H9 (cell line): ENCODE measurements around the gene TLK1. TPM values are rescaled to one million over a fixed set of nuclear protein-coding genes. Genes with fewer than 3 reads are reported as not detected.

Experiments used
- DNase-seq: peaks from one replicate; pipeline ENCODE4 v3.0.0-alpha.2; 2017
- H2AFZ ChIP-seq: one replicate; pipeline ENCODE4 v1.6.1; 2013; ENCODE audit warnings: mild to moderate bottlenecking, low read length, control low read depth, moderate library complexity
- H2AK5ac ChIP-seq: 2 replicates; pipeline ENCODE4 v1.6.1; 2013; ENCODE audit warnings: low read length, control low read depth, mixed read lengths; ENCODE audit not compliant: insufficient read length
- H2BK120ac ChIP-seq: one replicate; pipeline ENCODE4 v1.6.1; 2013; ENCODE audit warnings: low read depth, mild to moderate bottlenecking, low read length, control low read depth, inconsistent platforms; ENCODE audit not compliant: poor library complexity, severe bottlenecking
- H2BK12ac ChIP-seq: 2 replicates; pipeline ENCODE4 v1.6.1; 2013; ENCODE audit warnings: low read length, control low read depth, mixed read lengths, low read depth; ENCODE audit not compliant: insufficient read length
- H2BK15ac ChIP-seq: 2 replicates; pipeline ENCODE4 v1.6.1; 2013; ENCODE audit warnings: low read depth, low read length, control low read depth
- H2BK20ac ChIP-seq: one replicate; pipeline ENCODE4 v1.6.1; 2013; ENCODE audit warnings: low read depth, mild to moderate bottlenecking, low read length, control low read depth, inconsistent platforms; ENCODE audit not compliant: poor library complexity, severe bottlenecking
- H2BK5ac ChIP-seq: 2 replicates; pipeline ENCODE4 v1.6.1; 2013; ENCODE audit warnings: low read length, control low read depth, mixed read lengths; ENCODE audit not compliant: insufficient read length
- H3K14ac ChIP-seq: 2 replicates; pipeline ENCODE4 v1.6.1; 2013; ENCODE audit warnings: low read length, control low read depth; ENCODE audit not compliant: insufficient read depth
- H3K18ac ChIP-seq: 2 replicates; pipeline ENCODE4 v1.6.1; 2013; ENCODE audit warnings: low read depth, mild to moderate bottlenecking, mixed read lengths, low read length, control low read depth; ENCODE audit not compliant: insufficient read length
- H3K23ac ChIP-seq: 2 replicates; pipeline ENCODE4 v1.6.1; 2013; ENCODE audit warnings: low read length, control low read depth, mixed read lengths, low read depth; ENCODE audit not compliant: insufficient read length
- H3K23me2 ChIP-seq: 2 replicates; pipeline ENCODE4 v1.6.1; 2013; ENCODE audit warnings: low read depth, mild to moderate bottlenecking, mixed read lengths, low read length, control low read depth; ENCODE audit not compliant: insufficient read length, poor library complexity, severe bottlenecking
- H3K27ac ChIP-seq: 2 replicates; pipeline ENCODE4 v1.5.1; 2013; ENCODE audit warnings: low read length, control low read depth, mixed read lengths, low read depth; ENCODE audit not compliant: insufficient read length
- H3K27me3 ChIP-seq: 2 replicates; pipeline ENCODE4 v1.6.1; 2013; ENCODE audit warnings: low read length, control low read depth, inconsistent platforms; ENCODE audit not compliant: insufficient read depth
- H3K4ac ChIP-seq: 2 replicates; pipeline ENCODE4 v1.6.1; 2013; ENCODE audit warnings: low read depth, mild to moderate bottlenecking, control low read depth, inconsistent platforms, low read length, moderate library complexity
- H3K4me1 ChIP-seq: 2 replicates; pipeline ENCODE4 v1.6.1; 2013; ENCODE audit warnings: low read length, control low read depth, inconsistent platforms; ENCODE audit not compliant: insufficient read depth
- H3K4me2 ChIP-seq: 2 replicates; pipeline ENCODE4 v1.6.1; 2013; ENCODE audit warnings: low read length, control low read depth, mixed read lengths; ENCODE audit not compliant: insufficient read length, insufficient read depth
- H3K56ac ChIP-seq: 2 replicates; pipeline ENCODE4 v1.6.1; 2013; ENCODE audit warnings: low read depth, mild to moderate bottlenecking, mixed read lengths, low read length, control low read depth; ENCODE audit not compliant: insufficient read length
- H3K79me1 ChIP-seq: 2 replicates; pipeline ENCODE4 v1.6.1; 2013; ENCODE audit warnings: low read depth, mild to moderate bottlenecking, moderate library complexity, low read length, control low read depth, inconsistent platforms; ENCODE audit not compliant: insufficient read depth, poor library complexity, severe bottlenecking
- H3K79me2 ChIP-seq: 2 replicates; pipeline ENCODE4 v1.6.1; 2013; ENCODE audit warnings: low read length, control low read depth, inconsistent platforms; ENCODE audit not compliant: insufficient read depth
- H3K9ac ChIP-seq: 2 replicates; pipeline ENCODE4 v1.6.1; 2013; ENCODE audit warnings: low read length, control low read depth, mixed read lengths; ENCODE audit not compliant: insufficient read length; ENCODE audit errors: extremely low read depth
- H3K9me3 ChIP-seq: one replicate; pipeline ENCODE4 v1.6.1; 2013; ENCODE audit warnings: low read depth, low read length, inconsistent platforms; ENCODE audit not compliant: control insufficient read depth
- H3T11ph ChIP-seq: one replicate; pipeline ENCODE4 v1.6.1; 2013; ENCODE audit warnings: mild to moderate bottlenecking, low read length, control low read depth, inconsistent platforms
- H4K20me1 ChIP-seq: one replicate; pipeline ENCODE4 v1.6.1; 2013; ENCODE audit not compliant: control insufficient read depth, insufficient read length, insufficient read depth
- H4K5ac ChIP-seq: 2 replicates; pipeline ENCODE4 v1.6.1; 2013; ENCODE audit warnings: low read depth, mild to moderate bottlenecking, mixed read lengths, low read length, control low read depth; ENCODE audit not compliant: insufficient read length
- H4K8ac ChIP-seq: replicated peaks from 2 replicates; pipeline ENCODE4 v1.6.1; 2013; ENCODE audit warnings: low read length, control low read depth, mixed read lengths, low read depth; ENCODE audit not compliant: insufficient read length
- H4K91ac ChIP-seq: 2 replicates; pipeline ENCODE4 v1.6.1; 2013; ENCODE audit warnings: low read depth, mild to moderate bottlenecking, moderate library complexity, mixed read lengths, low read length, control low read depth; ENCODE audit not compliant: insufficient read length
- H3K27ac Mint-ChIP-seq, 3 experiments: 2 replicates in 2 of 3; 3 replicates in 1 of 3; pipeline ENCODE4 v1.8.0; 2020 to 2021; ENCODE audit warnings: mixed read lengths in 3 of 3, mild to moderate bottlenecking in 1 of 3, moderate library complexity in 1 of 3
- H3K27me3 Mint-ChIP-seq: 2 replicates; pipeline ENCODE4 v1.8.0; 2021; ENCODE audit warnings: low read depth, mild to moderate bottlenecking, moderate library complexity, mixed read lengths
- H3K36me3 Mint-ChIP-seq, 3 experiments: 2 replicates in 2 of 3; 3 replicates in 1 of 3; pipeline ENCODE4 v1.8.0; 2020 to 2021; ENCODE audit warnings: low read depth in 3 of 3, mixed read lengths in 3 of 3; ENCODE audit not compliant: insufficient read depth in 1 of 3
- H3K4me1 Mint-ChIP-seq, 2 experiments: 2 replicates each; pipeline ENCODE4 v1.8.0; 2020; ENCODE audit warnings: mixed read lengths in 2 of 2
- H3K4me3 Mint-ChIP-seq, 2 experiments: 2 replicates in 1 of 2; 3 replicates in 1 of 2; pipeline ENCODE4 v1.8.0; 2020 to 2021; ENCODE audit warnings: mild to moderate bottlenecking in 2 of 2, mixed read lengths in 2 of 2, moderate library complexity in 1 of 2
- H3K9me3 Mint-ChIP-seq, 2 experiments: 2 replicates in 1 of 2; 3 replicates in 1 of 2; pipeline ENCODE4 v1.8.0; 2020; ENCODE audit warnings: mild to moderate bottlenecking in 2 of 2, mixed read lengths in 2 of 2, moderate library complexity in 1 of 2
- CTCF ChIP-seq: fragments of 200-600 bp; sonication (generic); conservative IDR thresholded peaks from 3 replicates; pipeline ENCODE4 v1.8.0; 2021; ENCODE audit warnings: antibody characterized with exemption, mild to moderate bottlenecking
- WGBS: extraction: QIAGEN DNeasy Blood & Tissue Kit; methylation state at CpG from one replicate; pipeline ENCODE4 v1.1.7; 2013; ENCODE audit warnings: missing lambda C conversion rate, low lambda C conversion rate, mixed read lengths; ENCODE audit not compliant: insufficient read length; ENCODE audit errors: extremely low coverage; 5-methylcytosine and 5-hydroxymethylcytosine counted together
- total RNA-seq: library from RNA; stranded (reverse); gene quantifications from 2 replicates; pipeline ENCODE4 v1.2.1, GENCODE V29; 2021

TLK1 gene
- total RNA-seq, 1 experiment from 2014 or later, result 112 TPM

DNA sequence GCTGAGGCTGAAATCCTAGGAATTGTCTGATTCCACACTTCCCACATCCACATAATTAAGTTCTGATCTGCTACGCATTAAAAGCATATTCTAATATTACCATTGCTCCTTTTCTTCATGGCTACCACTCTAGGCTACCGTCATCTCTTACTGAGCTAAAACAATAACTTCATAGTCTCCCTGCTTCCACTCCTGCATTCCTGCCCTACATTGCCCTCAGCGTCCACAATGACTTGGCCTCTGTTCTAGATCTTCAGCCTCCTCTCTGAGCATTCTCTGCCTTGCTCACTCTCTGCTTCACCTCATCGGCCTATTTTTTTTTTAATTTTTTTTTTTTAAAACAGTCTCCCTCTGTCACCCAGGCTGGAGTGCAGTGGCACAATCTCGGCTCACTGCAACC is 15.8 kb upstream of the TLK1 start:
- H3K4me2 ChIP-seq, result no peak overlapping the region
- Mint-ChIP-seq H3K36me3 (no peaks in the 10 kb centered on the region; a peak in 1 of 7 replicates), H3K9me3 (no peaks in the 10 kb centered on the region), H3K4me3 (no peak overlapping the region), H3K27ac (no peak overlapping the region; a peak in 1 of 7 replicates), H3K4me1 (peaks cover 5 to 8% of the 10 kb centered on the region in 2 experiments), H3K27me3 (no peaks in the 10 kb centered on the region)
- no peak overlapping the region for H4K8ac ChIP-seq
- no peak for DNase-seq
- H4K20me1 ChIP-seq, result no peaks in the 10 kb centered on the region
- no peaks in the 10 kb centered on the region for H3K79me2 ChIP-seq
- no peak overlapping the region for H3K14ac ChIP-seq
- no peak overlapping the region for H3K18ac ChIP-seq
- H2BK120ac ChIP-seq, result no peak overlapping the region
- H2AK5ac ChIP-seq, result no peak overlapping the region
- WGBS, result no CpG with 5 or more reads among the region's 5 CpGs
- no peaks in the 10 kb centered on the region for H3K23me2 ChIP-seq
- no peak overlapping the region for H3K23ac ChIP-seq
- no peak overlapping the region for H4K5ac ChIP-seq
- H2BK5ac ChIP-seq, result no peak overlapping the region
- no peak overlapping the region for H2AFZ ChIP-seq
- no peak overlapping the region for H4K91ac ChIP-seq
- H2BK15ac ChIP-seq, result no peak overlapping the region
- H3K4ac ChIP-seq, result no peak overlapping the region
- H3K56ac ChIP-seq, result no peak overlapping the region
- no peak overlapping the region for H3K9ac ChIP-seq
- no peaks in the 10 kb centered on the region for H3K9me3 ChIP-seq
- H3K27me3 ChIP-seq, result no peaks in the 10 kb centered on the region
- H2BK12ac ChIP-seq, result no peak overlapping the region
- no peaks in the 10 kb centered on the region for H3K79me1 ChIP-seq
- H3K4me1 ChIP-seq, result no peaks in the 10 kb centered on the region
- no peak overlapping the region for H3K27ac ChIP-seq
- TF ChIP-seq CTCF, result no peak
- H3T11ph ChIP-seq, result no peak overlapping the region
- H2BK20ac ChIP-seq, result no peak overlapping the region
